Cardiac septum (tissue), 1 donor: ENCODE measurements around the gene PYCR2. TPM values are rescaled to one million over a fixed set of nuclear protein-coding genes. Genes with fewer than 3 reads are reported as not detected.

Source experiments
- microRNA-seq: library from miRNA; unstranded; fragments of <30 nt; microRNA quantifications from one replicate; pipeline ENCODE4 v1.2.0, GENCODE V29; 2020
- total RNA-seq: library from RNA; stranded (reverse); fragmentation: NEBNext Ultra II Directional; extraction: Animal tissue kit (Norgen Biotek cat#: 25700); gene quantifications from one replicate; pipeline ENCODE4 v1.2.1, GENCODE V29; 2021
- donor health status: DM: no; HTN: no; CAD: no.

Gene PYCR2
- total RNA-seq, 1 donor from 2014 or later: 68.6 TPM

Small RNA genes lying within 50 kb of the gene (microRNA-seq; reads per million reads assigned to microRNA genes)
- gene MIR6741: not detected

Other genes starting within 250 kb of the PYCR2 start
- 182 TPM for gene SRP9, start 146.4 kb downstream of the PYCR2 start, total RNA-seq
- gene EPHX1, start 114.1 kb downstream of the PYCR2 start, total RNA-seq: 39.2 TPM
- 21.4 TPM for gene TMEM63A, start 41.9 kb downstream of the PYCR2 start, total RNA-seq
- not detected for gene LEFTY1, start 35.1 kb downstream of the PYCR2 start, total RNA-seq
- gene LEFTY2, start 17.0 kb upstream of the PYCR2 start, total RNA-seq: 0.65 TPM
- 14.6 TPM for gene SDE2, start 75.1 kb upstream of the PYCR2 start, total RNA-seq
- gene H3-3A, start 138.5 kb upstream of the PYCR2 start, total RNA-seq: 311 TPM